Muscle of leg (tissue), 11 donors: Measurements from ENCODE around the gene SCTR. TPM values are rescaled to one million over a fixed set of nuclear protein-coding genes. Genes with fewer than 3 reads are reported as not detected.
A peak's percentile ranks its signal among the peaks of the same experiment; 100 is the strongest.

Source experiments
- DNase-seq: peaks from one replicate; pipeline ENCODE4 v3.0.0; 2013
- H3K27ac ChIP-seq: one replicate; pipeline ENCODE4 v1.5.1; 2013; ENCODE audit warnings: mild to moderate bottlenecking, low read length, control low read depth
- H3K27me3 ChIP-seq: one replicate; pipeline ENCODE4 v1.6.1; 2013; ENCODE audit warnings: low read length; ENCODE audit not compliant: control insufficient read depth, insufficient read depth
- H3K36me3 ChIP-seq: one replicate; pipeline ENCODE4 v1.6.1; 2013; ENCODE audit warnings: low read length; ENCODE audit not compliant: control insufficient read depth, insufficient read depth
- H3K4me1 ChIP-seq: one replicate; pipeline ENCODE4 v1.6.1; 2013; ENCODE audit warnings: low read length; ENCODE audit not compliant: control insufficient read depth, insufficient read depth
- H3K4me3 ChIP-seq: one replicate; pipeline ENCODE4 v1.5.1; 2013; ENCODE audit warnings: low read length, control low read depth
- H3K9me3 ChIP-seq: replicated peaks from 2 replicates; pipeline ENCODE4 v1.6.1; 2013; ENCODE audit warnings: low read depth, low read length; ENCODE audit not compliant: control insufficient read depth
- WGBS: methylation state at CpG from one replicate; pipeline ENCODE4 v1.1.5; 2013; ENCODE audit warnings: missing lambda C conversion rate; ENCODE audit not compliant: insufficient coverage; 5-methylcytosine and 5-hydroxymethylcytosine counted together
- polyA plus RNA-seq, 8 donors: library from polyadenylated mRNA; unstranded; fragments of 120-200 nt; gene quantifications; one replicate each; pipeline versions ENCODE4 v1.2.1 to v1.2.3, GENCODE V29; 2013; ENCODE audit warnings: inconsistent platforms in 1 of 8, low replicate concordance in 1 of 8; ENCODE audit not compliant: insufficient read length in 8 of 8, insufficient read depth in 1 of 8
- total RNA-seq: library from RNA; stranded (reverse); fragments of 120-200 nt; gene quantifications from one replicate; pipeline ENCODE4 v1.2.4, GENCODE V29; 2013

The SCTR gene
- total and polyA plus RNA-seq, 9 donors: 0.32 to 5.0 (median 1.1) TPM; not detected in 2

DNA sequence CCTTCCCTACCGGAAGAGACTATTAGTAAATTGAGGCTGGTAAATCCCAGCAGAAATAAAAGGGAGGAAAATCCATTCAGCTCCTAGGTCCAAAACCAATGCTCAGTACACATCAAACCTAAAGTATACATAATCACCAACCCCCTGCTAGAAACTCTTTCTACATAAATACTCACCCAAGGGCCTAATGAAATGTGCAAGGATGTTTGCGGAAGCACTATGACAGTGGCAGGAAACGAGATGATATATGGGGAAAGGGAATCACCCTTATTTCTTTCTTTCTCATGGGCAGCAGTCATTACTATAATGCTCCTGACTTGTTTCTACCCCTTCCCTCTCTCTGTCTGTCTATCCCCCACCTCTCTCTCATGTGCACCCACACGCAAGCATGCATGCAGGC is 1.3 kb upstream of the SCTR start:
- Histone ChIP-seq H3K9me3 (no peaks in the 10 kb centered on the region), H3K4me1 (no peaks in the 10 kb centered on the region), H3K36me3 (no peaks in the 10 kb centered on the region), H3K4me3 (no peak overlapping the region), H3K27me3 (peaks cover 50% of the 10 kb centered on the region), H3K27ac (no peak overlapping the region)
- no peak for DNase-seq
- no CpG with 5 or more reads among the region's 4 CpGs for WGBS

- Histone ChIP-seq H3K4me1 (no peaks in the 10 kb centered on the region), H3K36me3 (no peaks in the 10 kb centered on the region), H3K27ac (no peak overlapping the region), H3K4me3 (no peak overlapping the region), H3K9me3 (no peaks in the 10 kb centered on the region), H3K27me3 (peaks cover 54% of the 10 kb centered on the region)
- 3% methylated on average over 11 of the region's 21 CpGs for WGBS
- no peak for DNase-seq
These were observed 816 bp downstream of the SCTR start for GRCh38 chr2:119523383-119523951.

DNA sequence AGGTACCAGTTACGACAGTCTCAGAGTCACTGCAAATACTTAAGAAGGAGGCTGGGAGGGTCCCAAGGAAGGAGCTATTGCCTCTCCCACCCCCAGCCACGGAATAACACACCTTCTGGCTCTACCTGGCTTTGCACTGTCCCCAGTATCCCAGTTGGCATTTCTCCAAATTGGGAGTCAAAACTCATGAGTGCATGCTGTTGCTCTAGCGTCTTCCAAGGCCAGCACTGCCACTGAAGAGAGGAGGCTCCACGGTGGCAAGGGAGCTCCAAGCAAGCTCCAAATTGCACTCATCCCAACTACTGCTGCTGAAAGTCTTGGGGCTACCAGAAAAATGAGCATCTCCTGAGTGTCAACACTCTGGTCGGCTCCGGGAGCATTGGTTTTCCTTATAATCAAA is 1.6 kb downstream of the SCTR start:
- no peaks in the 10 kb centered on the region for H3K36me3 ChIP-seq
- no peaks in the 10 kb centered on the region for H3K9me3 ChIP-seq
- 65% methylated on average over 4 of the region's 6 CpGs for WGBS
- H3K27ac ChIP-seq: no peak overlapping the region
- H3K4me1 ChIP-seq: no peaks in the 10 kb centered on the region
- no peak overlapping the region for H3K4me3 ChIP-seq
- peaks cover 51% of the 10 kb centered on the region for H3K27me3 ChIP-seq
- DNase-seq: no peak

- H3K9me3 ChIP-seq: no peaks in the 10 kb centered on the region
- H3K27ac ChIP-seq: no peak overlapping the region
- no peaks in the 10 kb centered on the region for H3K4me1 ChIP-seq
- no peaks in the 10 kb centered on the region for H3K36me3 ChIP-seq
- WGBS: no CpG with 5 or more reads among the region's 11 CpGs
- H3K27me3 ChIP-seq: peaks cover 48% of the 10 kb centered on the region
- no peak for DNase-seq
- H3K4me3 ChIP-seq: no peak overlapping the region
These were observed 2.7 kb downstream of the SCTR start for GRCh38 chr2:119521433-119522050.

GRCh38 chr2:119520696-119521432 is 3.4 kb downstream of the SCTR start:
- Histone ChIP-seq H3K9me3 (no peaks in the 10 kb centered on the region), H3K27ac (no peak overlapping the region), H3K4me1 (no peaks in the 10 kb centered on the region), H3K4me3 (no peak overlapping the region), H3K36me3 (no peaks in the 10 kb centered on the region), H3K27me3 (peaks cover 46% of the 10 kb centered on the region)
- WGBS: no CpG with 5 or more reads among the region's 3 CpGs
- no peak for DNase-seq

DNA sequence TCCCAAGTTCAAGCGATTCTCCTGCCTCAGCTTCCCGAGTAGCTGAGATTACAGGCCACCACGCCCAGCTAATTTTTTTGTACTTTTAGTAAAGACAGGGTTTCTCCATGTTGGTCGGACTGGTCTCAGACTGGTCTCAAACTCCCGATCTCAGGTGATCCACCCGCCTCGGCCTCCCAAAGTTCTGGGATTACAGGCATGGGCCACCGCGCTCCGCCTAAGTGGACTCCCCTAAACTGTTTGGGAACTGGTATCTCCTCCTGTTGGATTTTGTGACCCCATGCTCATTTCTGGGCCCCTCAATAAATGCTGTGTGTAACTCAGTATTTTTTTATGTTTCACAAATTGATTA is 5.2 kb downstream of the SCTR start:
- Histone ChIP-seq H3K36me3 (no peaks in the 10 kb centered on the region), H3K4me1 (no peaks in the 10 kb centered on the region), H3K27me3 (peaks cover 29% of the 10 kb centered on the region), H3K27ac (no peak overlapping the region), H3K4me3 (no peak overlapping the region), H3K9me3 (no peaks in the 10 kb centered on the region)
- DNase-seq: no peak
- 87% methylated on average over 8 of the region's 10 CpGs for WGBS

GRCh38 chr2:119518401-119519056 is 5.8 kb downstream of the SCTR start:
- WGBS: 91% methylated on average over 10 of the region's 10 CpGs
- no peaks in the 10 kb centered on the region for H3K4me1 ChIP-seq
- H3K27me3 ChIP-seq: peaks cover 24% of the 10 kb centered on the region
- no peaks in the 10 kb centered on the region for H3K36me3 ChIP-seq
- no peak overlapping the region for H3K27ac ChIP-seq
- DNase-seq: no peak
- no peak overlapping the region for H3K4me3 ChIP-seq
- no peaks in the 10 kb centered on the region for H3K9me3 ChIP-seq

- H3K36me3 ChIP-seq: no peaks in the 10 kb centered on the region
- DNase-seq: peak; percentile 23
- no peaks in the 10 kb centered on the region for H3K4me1 ChIP-seq
- no peaks in the 10 kb centered on the region for H3K9me3 ChIP-seq
- peaks cover 13% of the 10 kb centered on the region for H3K27me3 ChIP-seq
- H3K27ac ChIP-seq: no peak overlapping the region
- 29% methylated on average over 5 of the region's 7 CpGs for WGBS
- H3K4me3 ChIP-seq: no peak overlapping the region
These were observed 6.8 kb downstream of the SCTR start for GRCh38 chr2:119517433-119517832.

DNA sequence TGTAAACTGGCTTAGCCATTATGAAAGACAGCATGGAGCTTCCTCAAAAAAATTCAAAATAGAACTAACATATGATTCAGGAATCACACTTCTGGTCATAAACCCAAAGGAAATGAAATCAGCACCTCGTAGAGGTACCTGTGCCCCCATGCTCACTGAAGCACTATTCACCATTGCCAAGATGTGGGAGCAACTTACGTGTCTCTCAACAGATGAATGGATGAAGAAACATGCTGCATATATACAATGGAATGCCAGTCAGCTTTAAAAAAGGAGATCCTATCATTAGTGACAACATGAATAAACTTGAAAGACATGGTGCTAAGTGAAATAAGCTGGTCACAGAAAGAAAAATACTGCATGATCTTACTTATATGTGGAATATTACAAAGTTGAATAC is 8.2 kb downstream of the SCTR start:
- H3K27me3 ChIP-seq: peaks cover 4% of the 10 kb centered on the region
- H3K36me3 ChIP-seq: no peaks in the 10 kb centered on the region
- H3K27ac ChIP-seq: no peak overlapping the region
- H3K4me3 ChIP-seq: no peak overlapping the region
- no peaks in the 10 kb centered on the region for H3K9me3 ChIP-seq
- DNase-seq: no peak
- no CpG with 5 or more reads among the region's 2 CpGs for WGBS
- no peaks in the 10 kb centered on the region for H3K4me1 ChIP-seq

- Histone ChIP-seq H3K27me3 (peaks cover 3% of the 10 kb centered on the region), H3K4me1 (no peaks in the 10 kb centered on the region), H3K36me3 (no peaks in the 10 kb centered on the region), H3K9me3 (no peaks in the 10 kb centered on the region), H3K4me3 (no peak overlapping the region), H3K27ac (no peak overlapping the region)
- DNase-seq: no peak
- no CpG with 5 or more reads among the region's 1 CpG for WGBS
These were observed 10.5 kb downstream of the SCTR start for GRCh38 chr2:119513832-119514231.
